ENCODE data around the gene RTL1. TPM values are rescaled to one million over a fixed set of nuclear protein-coding genes. Genes with fewer than 3 reads are reported as not detected.

The RTL1 gene
- total RNA-seq, 1 experiment from 2014 or later: not detected

DNA sequence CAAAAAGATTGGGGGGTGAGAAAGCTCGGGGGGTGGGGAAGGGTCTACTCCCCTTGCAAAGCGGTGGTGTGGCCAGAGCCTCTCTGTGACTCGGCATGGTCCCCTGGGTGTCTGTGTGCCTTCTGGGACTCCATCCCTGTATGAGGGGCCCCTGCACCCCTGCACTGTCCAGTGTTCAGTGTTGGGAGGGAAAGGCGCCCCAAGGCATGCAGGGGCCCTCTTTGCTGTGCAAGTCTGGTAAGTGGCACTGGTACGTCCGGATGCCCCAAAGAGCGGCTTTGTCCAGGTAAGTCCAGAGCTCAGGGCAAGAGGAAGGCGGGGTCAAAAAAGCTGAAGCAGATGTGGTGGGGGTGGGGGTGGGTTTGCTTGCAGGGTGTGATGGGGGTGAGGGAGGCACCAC is 23.7 kb downstream of the RTL1 start:
- no peak overlapping the region for H3K18ac ChIP-seq (ENCODE audit: insufficient read length, low read depth, low read length)
- H3K79me1 ChIP-seq (ENCODE audit: insufficient read depth, low read depth, low read length, poor library complexity, severe bottlenecking): no peaks in the 10 kb centered on the region
- no peak overlapping the region for H3K23ac ChIP-seq (ENCODE audit: insufficient read length, low read depth, low read length)
- no peaks in the 10 kb centered on the region for H3K4me1 ChIP-seq (ENCODE audit: insufficient read depth, low read length)
- no peak overlapping the region for H3K14ac ChIP-seq (ENCODE audit: insufficient read depth, low read length)
- no peak overlapping the region for H4K91ac ChIP-seq (ENCODE audit: insufficient read length, low read depth, low read length)
- H2BK15ac ChIP-seq (ENCODE audit: low read depth, low read length): no peak overlapping the region
- no peaks in the 10 kb centered on the region for H3K9me3 ChIP-seq (ENCODE audit: control insufficient read depth, low read depth, low read length)
- no peak overlapping the region for H2BK120ac ChIP-seq (ENCODE audit: low read depth, low read length, poor library complexity, severe bottlenecking)
- H3K23me2 ChIP-seq (ENCODE audit: insufficient read length, low read depth, low read length, poor library complexity, severe bottlenecking): no peaks in the 10 kb centered on the region
- no peak overlapping the region for H2AFZ ChIP-seq (ENCODE audit: low read length)
- no peak overlapping the region for H3K27ac ChIP-seq (ENCODE audit: insufficient read length, low read depth, low read length)
- WGBS (ENCODE audit: extremely low coverage, insufficient read length, low lambda C conversion rate): no CpG with 5 or more reads among the region's 8 CpGs
- H3T11ph ChIP-seq (ENCODE audit: low read length): no peak overlapping the region
- H3K79me2 ChIP-seq (ENCODE audit: insufficient read depth, low read length): no peaks in the 10 kb centered on the region
- H4K5ac ChIP-seq (ENCODE audit: insufficient read length, low read depth, low read length): no peak overlapping the region
- no peak overlapping the region for H3K4me3 Mint-ChIP-seq
- H3K27me3 ChIP-seq (ENCODE audit: insufficient read depth, low read length): no peaks in the 10 kb centered on the region
- no peak overlapping the region for H3K4me2 ChIP-seq (ENCODE audit: insufficient read depth, insufficient read length, low read length)
- no peak overlapping the region for H2AK5ac ChIP-seq (ENCODE audit: insufficient read length, low read length)
- no peak overlapping the region for H3K27ac Mint-ChIP-seq
- peaks cover 12 to 21% of the 10 kb centered on the region in 2 experiments for H3K9me3 Mint-ChIP-seq
- H2BK12ac ChIP-seq (ENCODE audit: insufficient read length, low read depth, low read length): no peak overlapping the region
- H3K36me3 Mint-ChIP-seq (ENCODE audit: insufficient read depth in 1 of 3, low read depth in 3 of 3): peaks cover 6 to 15% (median 12%) of the 10 kb centered on the region in 3 experiments
- H3K9ac ChIP-seq (ENCODE audit: extremely low read depth, insufficient read length, low read length): no peak overlapping the region
- H2BK20ac ChIP-seq (ENCODE audit: low read depth, low read length, poor library complexity, severe bottlenecking): no peak overlapping the region
- H3K4me1 Mint-ChIP-seq: no peaks in the 10 kb centered on the region
- no peak overlapping the region for H3K4ac ChIP-seq (ENCODE audit: low read depth, low read length)
- TF ChIP-seq, protein P1, sequence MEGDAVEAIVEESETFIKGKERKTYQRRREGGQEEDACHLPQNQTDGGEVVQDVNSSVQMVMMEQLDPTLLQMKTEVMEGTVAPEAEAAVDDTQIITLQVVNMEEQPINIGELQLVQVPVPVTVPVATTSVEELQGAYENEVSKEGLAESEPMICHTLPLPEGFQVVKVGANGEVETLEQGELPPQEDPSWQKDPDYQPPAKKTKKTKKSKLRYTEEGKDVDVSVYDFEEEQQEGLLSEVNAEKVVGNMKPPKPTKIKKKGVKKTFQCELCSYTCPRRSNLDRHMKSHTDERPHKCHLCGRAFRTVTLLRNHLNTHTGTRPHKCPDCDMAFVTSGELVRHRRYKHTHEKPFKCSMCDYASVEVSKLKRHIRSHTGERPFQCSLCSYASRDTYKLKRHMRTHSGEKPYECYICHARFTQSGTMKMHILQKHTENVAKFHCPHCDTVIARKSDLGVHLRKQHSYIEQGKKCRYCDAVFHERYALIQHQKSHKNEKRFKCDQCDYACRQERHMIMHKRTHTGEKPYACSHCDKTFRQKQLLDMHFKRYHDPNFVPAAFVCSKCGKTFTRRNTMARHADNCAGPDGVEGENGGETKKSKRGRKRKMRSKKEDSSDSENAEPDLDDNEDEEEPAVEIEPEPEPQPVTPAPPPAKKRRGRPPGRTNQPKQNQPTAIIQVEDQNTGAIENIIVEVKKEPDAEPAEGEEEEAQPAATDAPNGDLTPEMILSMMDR (conservative IDR thresholded peaks at IDR 0.05): no peak
- H2BK5ac ChIP-seq (ENCODE audit: insufficient read length, low read length): no peak overlapping the region
- DNase-seq: no peak
- H3K27me3 Mint-ChIP-seq (ENCODE audit: low read depth): peaks cover 17% of the 10 kb centered on the region
- H4K8ac ChIP-seq (replicated peaks; ENCODE audit: insufficient read length, low read depth, low read length): no peak overlapping the region
- no peaks in the 10 kb centered on the region for H4K20me1 ChIP-seq (ENCODE audit: control insufficient read depth, insufficient read depth, insufficient read length)
- H3K56ac ChIP-seq (ENCODE audit: insufficient read length, low read depth, low read length): no peak overlapping the region

Data from H9 (cell line).